Progenitor cell of endocrine pancreas (in vitro differentiated cells): ENCODE results near the gene SPATA24. TPM values are rescaled to one million over a fixed set of nuclear protein-coding genes. Genes with fewer than 3 reads are reported as not detected.

ENCODE experiments used
- DNase-seq: peaks from one replicate; pipeline ENCODE4 v3.0.0; 2021; ENCODE audit warnings: low spot score; ENCODE audit not compliant: unreplicated experiment
- H3K27ac Mint-ChIP-seq: 2 replicates; pipeline ENCODE4 v1.8.0; 2021; ENCODE audit warnings: mild to moderate bottlenecking, moderate library complexity, mixed read lengths
- H3K27me3 Mint-ChIP-seq: 2 replicates; pipeline ENCODE4 v1.8.0; 2021; ENCODE audit warnings: mixed read lengths
- H3K36me3 Mint-ChIP-seq: 2 replicates; pipeline ENCODE4 v1.8.0; 2022; ENCODE audit warnings: mixed read lengths; ENCODE audit not compliant: insufficient read depth
- H3K4me1 Mint-ChIP-seq: 2 replicates; pipeline ENCODE4 v1.8.0; 2021; ENCODE audit warnings: low read depth, mixed read lengths
- H3K4me3 Mint-ChIP-seq: 2 replicates; pipeline ENCODE4 v1.8.0; 2021; ENCODE audit warnings: low read depth, mild to moderate bottlenecking, moderate library complexity, mixed read lengths
- H3K9me3 Mint-ChIP-seq: 2 replicates; pipeline ENCODE4 v1.8.0; 2021; ENCODE audit warnings: low read depth, mixed read lengths
- CTCF ChIP-seq: fragments of 200-600 bp; sonication (generic); IDR thresholded peaks from one replicate; pipeline ENCODE4 v1.5.0; 2021; ENCODE audit warnings: antibody characterized with exemption, mild to moderate bottlenecking; ENCODE audit not compliant: unreplicated experiment
- total RNA-seq: library from RNA; stranded (reverse); gene quantifications from 2 replicates; pipeline ENCODE4 v1.2.1, GENCODE V29; 2021

The SPATA24 gene
- total RNA-seq, 1 donor from 2014 or later, result 13.9 TPM

- DNase-seq, result no peak
- Mint-ChIP-seq H3K27me3 (peaks cover 11% of the 10 kb centered on the region), H3K4me1 (peaks cover 17% of the 10 kb centered on the region), H3K4me3 (no peak overlapping the region), H3K27ac (no peak overlapping the region), H3K36me3 (no peaks in the 10 kb centered on the region), H3K9me3 (no peaks in the 10 kb centered on the region)
- TF ChIP-seq CTCF, result no peak
Measured at GRCh38 chr5:139386050-139386438, 17.8 kb downstream of the SPATA24 start.

- no peak overlapping the region for H3K27ac Mint-ChIP-seq
- no peak for TF ChIP-seq CTCF
- H3K9me3 Mint-ChIP-seq, result no peaks in the 10 kb centered on the region
- DNase-seq, result no peak
- no peaks in the 10 kb centered on the region for H3K36me3 Mint-ChIP-seq
- no peak overlapping the region for H3K4me3 Mint-ChIP-seq
- H3K4me1 Mint-ChIP-seq, result peaks cover 17% of the 10 kb centered on the region
- H3K27me3 Mint-ChIP-seq, result peaks cover 6% of the 10 kb centered on the region
Measured at GRCh38 chr5:139385061-139386049, 18.5 kb downstream of the SPATA24 start.

GRCh38 chr5:139384591-139385051, 19.3 kb downstream of the SPATA24 start:
- H3K27me3 Mint-ChIP-seq, result peaks cover 3% of the 10 kb centered on the region
- no peaks in the 10 kb centered on the region for H3K36me3 Mint-ChIP-seq
- H3K27ac Mint-ChIP-seq, result no peak overlapping the region
- peaks cover 17% of the 10 kb centered on the region for H3K4me1 Mint-ChIP-seq
- no peaks in the 10 kb centered on the region for H3K9me3 Mint-ChIP-seq
- DNase-seq, result no peak
- no peak for TF ChIP-seq CTCF
- H3K4me3 Mint-ChIP-seq, result no peak overlapping the region

- Mint-ChIP-seq H3K9me3 (no peaks in the 10 kb centered on the region), H3K27ac (no peak overlapping the region), H3K4me1 (peaks cover 17% of the 10 kb centered on the region), H3K36me3 (no peaks in the 10 kb centered on the region), H3K27me3 (peaks cover 3% of the 10 kb centered on the region), H3K4me3 (no peak overlapping the region)
- no peak for TF ChIP-seq CTCF
- no peak for DNase-seq
Measured at GRCh38 chr5:139383993-139384590, 19.8 kb downstream of the SPATA24 start.

GRCh38 chr5:139383275-139383992, 20.5 kb downstream of the SPATA24 start, which contains the start of gene SLC23A1:
SLC23A1 (minus strand) TSS chr5:139383297; CDS start chr5:139383253, 44 bp downstream.
- peaks cover 17% of the 10 kb centered on the region for H3K4me1 Mint-ChIP-seq
- no peak for TF ChIP-seq CTCF
- peaks cover 3% of the 10 kb centered on the region for H3K27me3 Mint-ChIP-seq
- DNase-seq, result no peak
- no peak within 1 kb of the TSS for H3K27ac Mint-ChIP-seq
- no peak within 1 kb of the TSS for H3K4me3 Mint-ChIP-seq
- no peaks in the 10 kb centered on the region for H3K9me3 Mint-ChIP-seq
- no peaks in the 10 kb centered on the region for H3K36me3 Mint-ChIP-seq
